Measurements from ENCODE around the gene NTF3.

GRCh38 chr12:5480938-5481303 lies 49.0 kb downstream of the NTF3 start:
- no peak for TF ChIP-seq CTCF (IDR thresholded peaks at IDR 0.05; ENCODE audit: insufficient read depth, low read depth, low read length)
- TF ChIP-seq EZH2 (IDR thresholded peaks at IDR 0.05; ENCODE audit: insufficient read depth, low read length): no peak

All from astrocyte (in vitro differentiated cells and primary cell).